ENCODE measurements around the gene CELF1. TPM values are rescaled to one million over a fixed set of nuclear protein-coding genes. Genes with fewer than 3 reads are reported as not detected.

Gene CELF1
- total and polyA plus RNA-seq, 9 of the 15 experiments (the other 6 are each of a cell fraction or from before 2014, with no cell fraction given), result 11.3 to 142 (median 77.4) TPM

- ATAC-seq, result no peak
- TF ChIP-seq SMARCE1 (IDR thresholded peaks at IDR 0.05) (no peak), ELF4 (CRISPR knock-in tag; IDR thresholded peaks at IDR 0.05) (no peak), ZNF324 (CRISPR knock-in tag; IDR thresholded peaks at IDR 0.05) (no peak), ATF1 (CRISPR knock-in tag; IDR thresholded peaks at IDR 0.05) (no peak), ATF1 (tag; IDR thresholded peaks at IDR 0.05) (no peak), FOXJ3 (CRISPR knock-in tag; IDR thresholded peaks at IDR 0.05) (no peak), MECOM (CRISPR knock-in tag; IDR thresholded peaks at IDR 0.05) (no peak), E2F3 (CRISPR knock-in tag; IDR thresholded peaks at IDR 0.05) (no peak), BRCA1 (IDR thresholded peaks at IDR 0.05) (no peak), BRCA1 (CRISPR knock-in tag; IDR thresholded peaks at IDR 0.05) (no peak), ARID3B (CRISPR knock-in tag; IDR thresholded peaks at IDR 0.05; ENCODE audit: borderline replicate concordance) (no peak), SMAD2 (IDR thresholded peaks at IDR 0.05; ENCODE audit: low read depth, low read length) (no peak), ZKSCAN3 (CRISPR knock-in tag; IDR thresholded peaks at IDR 0.05) (no peak), GATAD2A (IDR thresholded peaks at IDR 0.05) (no peak), RUNX1 (IDR thresholded peaks at IDR 0.05; ENCODE audit: low read depth) (no peak), SMARCB1 (IDR thresholded peaks at IDR 0.05; ENCODE audit: insufficient read length, low read depth) (no peak), XRCC3 (IDR thresholded peaks at IDR 0.05) (no peak), ZNF239 (CRISPR knock-in tag; IDR thresholded peaks at IDR 0.05) (no peak)
- POLR2A ChIA-PET, result no interaction called here
- CTCF ChIA-PET (ENCODE audit: low intra/inter-chr PET ratio), result no interaction called here
- Histone ChIP-seq H3K27ac (ENCODE audit: extremely low read depth, low read depth, low read length) (no peak overlapping the region), H3K9ac (ENCODE audit: insufficient read depth in 1 of 2, low read depth in 2 of 2, low read length in 2 of 2) (peak overlapping the region in 1 of 2 experiments; percentile 72; a peak in 1 of 4 replicates), H3K4me3 (no peak overlapping the region), H3K9me3 (replicated peaks; ENCODE audit: control insufficient read depth, insufficient read depth, low read depth, low read length) (no peaks in the 10 kb centered on the region), H3K36me3 (ENCODE audit: control insufficient read depth, insufficient read depth, low read length) (peaks cover 1% of the 10 kb centered on the region; the same call in 1 of the 3 replicates), H2AFZ (ENCODE audit: low read depth, low read length) (peak overlapping the region; percentile 22; the same call in 1 of the 2 replicates), H3K27me3 (ENCODE audit: control insufficient read depth in 2 of 2, insufficient read depth in 2 of 2, low read length in 2 of 2) (no peaks in the 10 kb centered on the region), H4K20me1 (replicated peaks; ENCODE audit: control insufficient read depth, insufficient read depth, low read length) (no peaks in the 10 kb centered on the region; the same call in 1 of the 2 replicates), H3K4me2 (ENCODE audit: insufficient read depth, low read length) (no peak overlapping the region), H3K9me1 (ENCODE audit: control insufficient read depth, insufficient read depth, low read length) (no peaks in the 10 kb centered on the region), H3K4me1 (replicated peaks in 1 of 2; ENCODE audit: control insufficient read depth in 2 of 2, insufficient read depth in 2 of 2, low read length in 2 of 2) (peaks cover 0 to 7% of the 10 kb centered on the region in 2 experiments; a peak in 2 of 5 replicates), H3K79me2 (ENCODE audit: control insufficient read depth, insufficient read depth, low read length) (peaks cover 7% of the 10 kb centered on the region)
- no peak for FAIRE-seq
- in situ Hi-C loops (cut with MboI), result no loop called here
- intact Hi-C loops (cut with micrococcal nuclease), result no loop called here
- BruUV-seq (replicated peaks), result no TSS peak
- WGBS (ENCODE audit: insufficient coverage, low coverage, missing lambda C conversion rate), result 34% methylated on average over 5 of the region's 5 CpGs
- no peak for DNase-seq (ENCODE audit: extremely low read depth in 1 of 4, low spot score in 3 of 4)
These were observed 122.4 kb downstream of the CELF1 start for GRCh38 chr11:47430524-47430923.
